ENCODE data around the gene PARD3B. TPM values are rescaled to one million over a fixed set of nuclear protein-coding genes. Genes with fewer than 3 reads are reported as not detected.

The PARD3B gene
- not detected in 2 replicates for total RNA-seq

GRCh38 chr2:204544961-204545860 is at the start of gene PARD3B:
Gene PARD3B (plus strand): TSS chr2:204545475. CDS start chr2:204546000, 525 bp downstream.
- H3K27ac Mint-ChIP-seq, result no peak within 1 kb of the TSS
- H3K4me3 Mint-ChIP-seq, result peak within 1 kb of the TSS; percentile 71
- CTCF ChIA-PET, result no interaction called here
- POLR2A ChIA-PET, result no interaction called here
- no peaks in the 10 kb centered on the region for H3K36me3 Mint-ChIP-seq (ENCODE audit: low read depth)
- ATAC-seq (ENCODE audit: low read depth) (no peak), DNase-seq (no peak)
- no peaks in the 10 kb centered on the region for H3K9me3 Mint-ChIP-seq
- no peak for TF ChIP-seq CTCF (IDR thresholded peaks at IDR 0.05)
- intact Hi-C loops (cut with micrococcal nuclease), result no loop called here
- H3K27me3 Mint-ChIP-seq, result peaks cover 31% of the 10 kb centered on the region
- peaks cover 10% of the 10 kb centered on the region for H3K4me1 Mint-ChIP-seq

- intact Hi-C loops (cut with micrococcal nuclease), result no loop called here
- Mint-ChIP-seq H3K9me3 (no peaks in the 10 kb centered on the region), H3K27me3 (no peaks in the 10 kb centered on the region), H3K4me1 (no peaks in the 10 kb centered on the region), H3K36me3 (ENCODE audit: low read depth) (no peaks in the 10 kb centered on the region), H3K4me3 (no peak overlapping the region), H3K27ac (no peak overlapping the region)
- ATAC-seq (ENCODE audit: low read depth) (no peak), DNase-seq (no peak)
- TF ChIP-seq CTCF (IDR thresholded peaks at IDR 0.05), result no peak
- CTCF ChIA-PET, result no interaction called here
- POLR2A ChIA-PET, result no interaction called here
Measured at GRCh38 chr2:204496779-204497178, 48.5 kb upstream of the PARD3B start.

- ATAC-seq (ENCODE audit: low read depth), result no peak
- H3K36me3 Mint-ChIP-seq (ENCODE audit: low read depth), result no peaks in the 10 kb centered on the region
- ChIA-PET POLR2A (no interaction called here), CTCF (no interaction called here)
- no peak overlapping the region for H3K4me3 Mint-ChIP-seq
- DNase-seq, result no peak
- H3K9me3 Mint-ChIP-seq, result no peaks in the 10 kb centered on the region
- no peaks in the 10 kb centered on the region for H3K27me3 Mint-ChIP-seq
- H3K27ac Mint-ChIP-seq, result no peak overlapping the region
- no peaks in the 10 kb centered on the region for H3K4me1 Mint-ChIP-seq
- intact Hi-C loops (cut with micrococcal nuclease), result no loop called here
- no peak for TF ChIP-seq CTCF (IDR thresholded peaks at IDR 0.05)
Measured at GRCh38 chr2:204497855-204498254, 47.4 kb upstream of the PARD3B start.

- TF ChIP-seq CTCF (IDR thresholded peaks at IDR 0.05), result no peak
- no peaks in the 10 kb centered on the region for H3K9me3 Mint-ChIP-seq
- H3K27me3 Mint-ChIP-seq, result no peaks in the 10 kb centered on the region
- no peaks in the 10 kb centered on the region for H3K4me1 Mint-ChIP-seq
- no peak for DNase-seq
- intact Hi-C loops (cut with micrococcal nuclease), result no loop called here
- no peak for ATAC-seq (ENCODE audit: low read depth)
- POLR2A ChIA-PET, result no interaction called here
- H3K27ac Mint-ChIP-seq, result no peak overlapping the region
- no peaks in the 10 kb centered on the region for H3K36me3 Mint-ChIP-seq (ENCODE audit: low read depth)
- H3K4me3 Mint-ChIP-seq, result no peak overlapping the region
- CTCF ChIA-PET, result no interaction called here
Measured at GRCh38 chr2:204498291-204498690, 47.0 kb upstream of the PARD3B start.

GRCh38 chr2:204503869-204504268 is 41.4 kb upstream of the PARD3B start:
- TF ChIP-seq CTCF (IDR thresholded peaks at IDR 0.05), result no peak
- POLR2A ChIA-PET, result no interaction called here
- CTCF ChIA-PET, result no interaction called here
- no peaks in the 10 kb centered on the region for H3K4me1 Mint-ChIP-seq
- ATAC-seq (ENCODE audit: low read depth) (no peak), DNase-seq (no peak)
- H3K27ac Mint-ChIP-seq, result no peak overlapping the region
- no peaks in the 10 kb centered on the region for H3K36me3 Mint-ChIP-seq (ENCODE audit: low read depth)
- no peaks in the 10 kb centered on the region for H3K9me3 Mint-ChIP-seq
- no peak overlapping the region for H3K4me3 Mint-ChIP-seq
- intact Hi-C loops (cut with micrococcal nuclease), result no loop called here
- no peaks in the 10 kb centered on the region for H3K27me3 Mint-ChIP-seq

All from activated B cell treated with CpG ODN at 0.5 μM for 24 hours (primary cell).